Lung (tissue), 12 donors: ENCODE measurements around the gene RANBP1. TPM values are rescaled to one million over a fixed set of nuclear protein-coding genes. Genes with fewer than 3 reads are reported as not detected.

Experiments used
- ATAC-seq: fragments of 200-7000 bp; cut with Tn5 transposase; one replicate; pipeline ENCODE4 v1.9.1; 2020; ENCODE audit warnings: moderate number of reproducible peaks; ENCODE audit not compliant: insufficient read depth, low FRiP score
- DNase-seq, 3 donors: peaks; one replicate each; pipeline ENCODE4 v3.0.0-alpha.2; 2013 to 2017
- H3K27ac ChIP-seq, 2 donors: one replicate each; pipeline ENCODE4 v1.5.1; 2013; ENCODE audit warnings: mild to moderate bottlenecking in 2 of 2, moderate library complexity in 2 of 2, control low read depth in 1 of 2, inconsistent platforms in 1 of 2, low read depth in 1 of 2, low read length in 1 of 2
- H3K27me3 ChIP-seq, 3 donors: one replicate each; pipeline ENCODE4 v1.5.1; 2013; ENCODE audit warnings: low read length in 2 of 3; ENCODE audit not compliant: control insufficient read depth in 3 of 3, insufficient read depth in 3 of 3
- H3K36me3 ChIP-seq, 4 donors: one replicate each; pipeline ENCODE4 v1.5.1; 2013; ENCODE audit warnings: low read length in 4 of 4, mild to moderate bottlenecking in 1 of 4, moderate library complexity in 1 of 4; ENCODE audit not compliant: control insufficient read depth in 4 of 4, insufficient read depth in 4 of 4
- H3K4me1 ChIP-seq, 5 donors: one replicate each; pipeline ENCODE4 v1.5.1; 2013; ENCODE audit warnings: low read length in 5 of 5, mild to moderate bottlenecking in 2 of 5, moderate library complexity in 1 of 5; ENCODE audit not compliant: control insufficient read depth in 5 of 5, insufficient read depth in 5 of 5
- H3K4me3 ChIP-seq: one replicate; pipeline ENCODE4 v1.5.1; 2013; ENCODE audit warnings: mild to moderate bottlenecking, control low read depth, moderate library complexity
- H3K9ac ChIP-seq, 2 donors: one replicate each; pipeline ENCODE4 v1.5.1; 2013; ENCODE audit warnings: low read length in 2 of 2, control low read depth in 1 of 2; ENCODE audit not compliant: insufficient read depth in 1 of 2
- H3K9me3 ChIP-seq, 4 donors: one replicate each; pipeline ENCODE4 v1.5.1; 2013; ENCODE audit warnings: low read length in 3 of 4, mild to moderate bottlenecking in 1 of 4, moderate library complexity in 1 of 4; ENCODE audit not compliant: control insufficient read depth in 4 of 4, insufficient read depth in 3 of 4
- WGBS, 2 donors: extraction: QIAGEN DNeasy Blood & Tissue Kit; methylation state at CpG; one replicate each; pipeline ENCODE4 v1.1.7; 2013; 5-methylcytosine and 5-hydroxymethylcytosine counted together
- polyA plus RNA-seq, 2 donors: library from polyadenylated mRNA; stranded (reverse); fragments of 200-250 nt; gene quantifications; one replicate each; pipeline ENCODE4 v1.2.1, GENCODE V29; 2013
- total RNA-seq, 2 donors: library from RNA; depleted of rRNA in 1 of 2; stranded (reverse); fragments of >200 nt in 1 of 2; gene quantifications; one replicate each; pipeline ENCODE4 v1.2.1, GENCODE V29; 2014 to 2021
- TF ChIP-seq, protein P1 (sequence below): IDR thresholded peaks from 2 replicates; pipeline ENCODE4 v1.5.1; 2012; ENCODE audit warnings: mild to moderate bottlenecking; ENCODE audit errors: control extremely low read depth, extremely low read depth
- donor health status: control.
- donor health status: control.
- donor health status: Bipolar disorder and iron deficiency.
- donor health status: healthy.
- donor health status: DM: yes; HTN: yes; CAD: no.

The RANBP1 gene
- total and polyA plus RNA-seq, 4 donors = 72.9 to 119 (median 83.2) TPM

GRCh38 chr22:20153945-20154344, 38.0 kb downstream of the RANBP1 start:
- no peaks in the 10 kb centered on the region for H3K36me3 ChIP-seq
- H3K4me1 ChIP-seq = no peaks in the 10 kb centered on the region
- WGBS, 2 donors = 67 to 75% methylated on average over 16 of the region's 16 CpGs
- TF ChIP-seq, protein P1, sequence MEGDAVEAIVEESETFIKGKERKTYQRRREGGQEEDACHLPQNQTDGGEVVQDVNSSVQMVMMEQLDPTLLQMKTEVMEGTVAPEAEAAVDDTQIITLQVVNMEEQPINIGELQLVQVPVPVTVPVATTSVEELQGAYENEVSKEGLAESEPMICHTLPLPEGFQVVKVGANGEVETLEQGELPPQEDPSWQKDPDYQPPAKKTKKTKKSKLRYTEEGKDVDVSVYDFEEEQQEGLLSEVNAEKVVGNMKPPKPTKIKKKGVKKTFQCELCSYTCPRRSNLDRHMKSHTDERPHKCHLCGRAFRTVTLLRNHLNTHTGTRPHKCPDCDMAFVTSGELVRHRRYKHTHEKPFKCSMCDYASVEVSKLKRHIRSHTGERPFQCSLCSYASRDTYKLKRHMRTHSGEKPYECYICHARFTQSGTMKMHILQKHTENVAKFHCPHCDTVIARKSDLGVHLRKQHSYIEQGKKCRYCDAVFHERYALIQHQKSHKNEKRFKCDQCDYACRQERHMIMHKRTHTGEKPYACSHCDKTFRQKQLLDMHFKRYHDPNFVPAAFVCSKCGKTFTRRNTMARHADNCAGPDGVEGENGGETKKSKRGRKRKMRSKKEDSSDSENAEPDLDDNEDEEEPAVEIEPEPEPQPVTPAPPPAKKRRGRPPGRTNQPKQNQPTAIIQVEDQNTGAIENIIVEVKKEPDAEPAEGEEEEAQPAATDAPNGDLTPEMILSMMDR = no peak
- H3K9ac ChIP-seq = no peak overlapping the region
- no peak overlapping the region for H3K27ac ChIP-seq
- no peaks in the 10 kb centered on the region for H3K27me3 ChIP-seq
- DNase-seq = peak in 1 of 3 donors; percentile 15
- H3K4me3 ChIP-seq = no peak overlapping the region
- no peaks in the 10 kb centered on the region for H3K9me3 ChIP-seq
- ATAC-seq = no peak

DNA sequence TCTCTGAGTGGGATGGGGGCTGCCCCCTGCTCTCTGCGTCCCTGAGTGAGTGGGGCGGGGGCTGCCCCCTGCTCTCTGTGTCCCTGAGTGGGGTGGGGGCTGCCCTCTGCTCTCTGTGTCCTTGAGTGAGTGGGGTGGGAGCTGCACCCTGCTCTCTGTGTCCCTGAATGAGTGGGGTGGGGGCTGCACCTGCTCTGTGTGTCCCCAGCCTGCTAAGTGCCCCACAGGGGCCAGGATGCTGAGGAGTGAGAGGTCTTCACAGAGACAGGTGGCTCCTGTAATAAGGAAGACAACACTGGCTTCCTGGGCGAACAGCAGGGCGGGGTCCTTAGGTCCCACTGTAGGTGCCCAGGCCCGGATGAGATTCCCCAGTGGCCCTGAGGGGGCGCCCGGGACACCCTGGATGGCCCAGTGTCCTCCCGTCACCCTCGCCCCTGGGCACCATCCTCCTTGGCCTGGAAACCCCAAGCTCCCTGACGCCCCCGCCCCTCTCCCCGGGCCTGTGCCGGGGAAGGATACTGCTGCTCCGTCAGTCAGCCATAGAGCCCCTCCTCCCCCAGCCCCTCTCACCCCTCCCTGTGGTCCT, 38.8 kb downstream of the RANBP1 start:
- no peak for ATAC-seq
- H3K27me3 ChIP-seq = no peaks in the 10 kb centered on the region

DNA sequence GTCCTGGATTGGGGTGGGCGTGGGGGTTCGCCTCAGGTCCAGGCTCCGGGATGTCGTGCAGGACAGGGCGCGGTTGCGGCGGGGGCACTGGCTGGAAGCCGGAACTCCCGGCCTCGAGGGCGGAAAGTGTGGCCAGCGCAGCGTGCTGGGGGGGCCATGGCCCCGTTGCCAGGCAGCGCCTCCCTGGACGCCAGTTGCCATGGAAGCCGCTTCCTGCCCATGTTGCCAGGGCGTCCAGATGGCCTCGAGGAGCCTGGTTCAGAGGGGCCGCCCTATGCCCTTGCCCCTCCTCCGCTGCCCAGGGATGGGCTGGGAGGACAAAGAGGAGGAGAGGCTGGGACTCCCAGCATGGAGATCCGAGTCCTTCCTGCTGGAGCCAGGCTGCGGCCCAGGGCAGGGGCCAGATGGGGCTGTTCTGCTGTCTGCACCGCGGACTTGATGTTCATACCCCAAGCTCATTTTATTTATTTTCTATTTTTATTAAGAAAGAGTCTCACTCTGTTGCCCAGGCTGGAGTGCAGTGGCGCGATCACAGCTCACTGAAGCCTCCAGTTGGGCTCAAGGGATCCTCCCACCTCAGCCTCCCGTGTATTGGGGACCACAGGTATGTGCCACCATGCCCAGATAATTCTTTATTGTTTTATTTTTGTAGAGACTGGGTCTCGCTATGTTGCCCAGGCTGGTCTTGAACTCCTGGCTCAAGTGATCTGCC, 39.6 kb downstream of the RANBP1 start:
- H3K9ac ChIP-seq = no peak overlapping the region

More for the DNA sequence above, 38.8 kb downstream of the RANBP1 start:
- no peak overlapping the region for H3K9ac ChIP-seq
- 49 to 67% methylated on average over 14 of the region's 14 CpGs for WGBS, 2 donors
- H3K27ac ChIP-seq = no peak overlapping the region
- H3K36me3 ChIP-seq = no peaks in the 10 kb centered on the region
- H3K4me1 ChIP-seq = no peaks in the 10 kb centered on the region
- TF ChIP-seq, protein P1 = no peak
- no peak overlapping the region for H3K4me3 ChIP-seq
- DNase-seq = no peak
- no peaks in the 10 kb centered on the region for H3K9me3 ChIP-seq

More for the DNA sequence above, 39.6 kb downstream of the RANBP1 start:
- Histone ChIP-seq H3K27me3 (no peaks in the 10 kb centered on the region), H3K36me3 (no peaks in the 10 kb centered on the region), H3K4me1 (no peaks in the 10 kb centered on the region), H3K27ac (no peak overlapping the region), H3K4me3 (no peak overlapping the region), H3K9me3 (no peaks in the 10 kb centered on the region)
- ATAC-seq = peak; percentile 3
- TF ChIP-seq, protein P1 = no peak
- WGBS, 2 donors = 39 to 46% methylated on average over 28 to 30 of the region's 30 CpGs
- DNase-seq = peak; percentile 19 to 47 (median 36)
